BJ (cell line): ENCODE results near the gene PTH2R. TPM values are rescaled to one million over a fixed set of nuclear protein-coding genes. Genes with fewer than 3 reads are reported as not detected.
"Not testable (repeated sequence)": the region's sequence is repeated elsewhere in the genome, so short reads cannot be mapped to it uniquely, and the experiment has no call there.

ENCODE experiments used
- CTCF ChIA-PET: fragments of 350-600 bp; formaldehyde crosslinking; extraction: SDS; loops from one replicate; lab custom pipeline; 2021; ENCODE audit warnings: antibody characterized with exemption, inconsistent platforms; lab: Yijun Ruan, JAX
- POLR2A ChIA-PET: fragments of 300-600 bp; sonication (Branson Sonifier 250); formaldehyde crosslinking; extraction: SDS; loops from one replicate; lab custom pipeline; 2021; ENCODE audit warnings: antibody characterized with exemption; lab: Charles Lee
- DNase-seq: peaks from one replicate; pipeline ENCODE4 v3.0.0-alpha.2; 2011; ENCODE audit warnings: low read depth
- H3K27me3 ChIP-seq: 2 replicates; pipeline ENCODE4 v1.6.0; 2011; ENCODE audit warnings: low read length; ENCODE audit not compliant: control insufficient read depth, insufficient read depth
- H3K36me3 ChIP-seq: 2 replicates; pipeline ENCODE4 v1.5.1; 2011; ENCODE audit warnings: low read length; ENCODE audit not compliant: control insufficient read depth, insufficient read depth
- H3K4me3 ChIP-seq: 2 replicates; pipeline ENCODE4 v1.5.1; 2011; ENCODE audit warnings: low read depth, mild to moderate bottlenecking, control low read depth, low read length
- CTCF ChIP-seq: IDR thresholded peaks from 2 replicates; pipeline ENCODE4 v1.5.1; 2011; ENCODE audit warnings: low read depth, mild to moderate bottlenecking, control low read depth, inconsistent platforms, low read length, moderate library complexity; ENCODE audit not compliant: insufficient read depth
- polyA plus RNA-seq: library from polyadenylated mRNA; depleted of rRNA; stranded (reverse); fragments of >200 nt; gene quantifications from 2 replicates; pipeline ENCODE4 v1.2.3, GENCODE V29; 2011

Gene PTH2R
- polyA plus RNA-seq, 1 experiment, result not detected

- Histone ChIP-seq H3K36me3 (no peaks in the 10 kb centered on the region), H3K27me3 (peaks cover 5% of the 10 kb centered on the region), H3K4me3 (no peak overlapping the region)
- ChIA-PET CTCF (no interaction called here), POLR2A (no interaction called here)
- TF ChIP-seq CTCF, result no peak
- DNase-seq, result no peak
These were observed 27.4 kb upstream of the PTH2R start for GRCh38 chr2:208379192-208379591.

GRCh38 chr2:208384637-208385036 lies 22.0 kb upstream of the PTH2R start:
- TF ChIP-seq CTCF, result no peak
- no peak for DNase-seq
- CTCF ChIA-PET, result no interaction called here

GRCh38 chr2:208386541-208386940 lies 20.1 kb upstream of the PTH2R start:
- Histone ChIP-seq H3K4me3 (no peak overlapping the region), H3K27me3 (peaks cover 1% of the 10 kb centered on the region), H3K36me3 (no peaks in the 10 kb centered on the region)
- POLR2A ChIA-PET, result no interaction called here
- TF ChIP-seq CTCF, result no peak
- CTCF ChIA-PET, result interaction anchor here (0.8 to 3.7 kb wide), 4 partner anchors 8 to 33 kb away, joined by 3 to 16 read pairs (median 3); no protein-coding TSS in a partner anchor
- no peak for DNase-seq

More at GRCh38 chr2:208384637-208385036, 22.0 kb upstream of the PTH2R start:
- no peaks in the 10 kb centered on the region for H3K36me3 ChIP-seq
- H3K27me3 ChIP-seq, result peaks cover 1% of the 10 kb centered on the region
- POLR2A ChIA-PET, result no interaction called here
- no peak overlapping the region for H3K4me3 ChIP-seq

GRCh38 chr2:208389940-208390339 lies 16.7 kb upstream of the PTH2R start:
- CTCF ChIA-PET, result interaction anchor here (1.0 to 2.3 kb wide), 2 partner anchors 8 to 15 kb away, joined by 3 to 5 read pairs; no protein-coding TSS in a partner anchor
- POLR2A ChIA-PET, result no interaction called here

GRCh38 chr2:208392300-208392699 lies 14.3 kb upstream of the PTH2R start:
- POLR2A ChIA-PET, result no interaction called here
- H3K27me3 ChIP-seq, result no peaks in the 10 kb centered on the region
- CTCF ChIA-PET, result interaction anchor here (0.7 to 1.2 kb wide), 3 partner anchors 11 to 22 kb away, joined by 3 to 4 read pairs (median 3); no protein-coding TSS in a partner anchor
- DNase-seq, result no peak
- TF ChIP-seq CTCF, result peak; percentile 23; the same call in 1 of the 2 replicates
- no peaks in the 10 kb centered on the region for H3K36me3 ChIP-seq
- H3K4me3 ChIP-seq, result no peak overlapping the region

More at GRCh38 chr2:208389940-208390339, 16.7 kb upstream of the PTH2R start:
- TF ChIP-seq CTCF, result no peak
- no peaks in the 10 kb centered on the region for H3K36me3 ChIP-seq
- no peaks in the 10 kb centered on the region for H3K27me3 ChIP-seq
- no peak for DNase-seq
- H3K4me3 ChIP-seq, result no peak overlapping the region

- DNase-seq, H3K36me3 ChIP-seq, H3K4me3 ChIP-seq, POLR2A ChIA-PET, H3K27me3 ChIP-seq: not testable (repeated sequence)
- CTCF ChIA-PET, result interaction anchor here (1.5 kb wide), 1 partner anchor 937 kb away, joined by 4 read pairs; no protein-coding TSS in a partner anchor
These were observed 9.8 kb upstream of the PTH2R start for GRCh38 chr2:208396796-208397195.
